AML-193 (cell line): ENCODE results near the gene ANKLE1.

ENCODE experiments used
- DNase-seq, 2 experiments: peaks; one replicate each; lab custom pipeline; 2025; lab: John Stamatoyannopoulos, UW

Gene ANKLE1

GRCh38 chr19:17325881-17326594 is 44.3 kb downstream of the ANKLE1 start:
- DNase-seq: no peak

- no peak for DNase-seq
Observed at GRCh38 chr19:17326595-17326966, 44.9 kb downstream of the ANKLE1 start.

GRCh38 chr19:17327068-17327653 is 45.5 kb downstream of the ANKLE1 start:
- DNase-seq: no peak

GRCh38 chr19:17327654-17328516 is 46.2 kb downstream of the ANKLE1 start:
- DNase-seq: no peak

- no peak for DNase-seq
Observed at GRCh38 chr19:17328517-17329365, 47.0 kb downstream of the ANKLE1 start.

GRCh38 chr19:17329366-17330261 is 47.9 kb downstream of the ANKLE1 start:
- no peak for DNase-seq

- no peak for DNase-seq
Observed at GRCh38 chr19:17330262-17331044, 48.8 kb downstream of the ANKLE1 start.

- no peak for DNase-seq
Observed at GRCh38 chr19:17331045-17331558, 49.4 kb downstream of the ANKLE1 start.

GRCh38 chr19:17332360-17332676 is 50.6 kb downstream of the ANKLE1 start:
- no peak for DNase-seq

- no peak for DNase-seq
Observed at GRCh38 chr19:17332677-17333581, 51.2 kb downstream of the ANKLE1 start.

GRCh38 chr19:17333611-17334413 is 52.1 kb downstream of the ANKLE1 start:
- DNase-seq: peak; percentile 63 to 66

GRCh38 chr19:17334414-17335409 is 53.0 kb downstream of the ANKLE1 start, which contains the start of gene ANO8:
ANO8 (minus strand) TSS chr19:17334855; CDS start chr19:17334670, 185 bp downstream.
- DNase-seq: peak; percentile 93 to 94

GRCh38 chr19:17335575-17335974 is 53.9 kb downstream of the ANKLE1 start:
- no peak for DNase-seq
